Panc1 (cell line): ENCODE data around the gene CXCR5. TPM values are rescaled to one million over a fixed set of nuclear protein-coding genes. Genes with fewer than 3 reads are reported as not detected.

Experiments used
- ATAC-seq: fragments of 200-7000 bp; cut with Tn5 transposase; 2 replicates; pipeline ENCODE4 v1.9.1; 2020; ENCODE audit warnings: mild to moderate bottlenecking, moderate library complexity
- BruUV-seq: library from RNA; stranded (reverse); fragments of 400-500 nt; replicated peaks from 2 replicates; lab custom pipeline; 2021; lab: Mats Ljungman, UMichigan
- CTCF ChIA-PET: fragments of 300-600 bp; sonication (Branson Sonifier 250); formaldehyde crosslinking; loops from one replicate; lab custom pipeline; 2022; ENCODE audit warnings: antibody characterized with exemption; lab: Charles Lee
- POLR2A ChIA-PET: fragments of 300-600 bp; sonication (Branson Sonifier 250); formaldehyde crosslinking; loops from one replicate; lab custom pipeline; 2022; ENCODE audit warnings: antibody characterized with exemption; lab: Charles Lee
- DNase-seq: peaks from one replicate; pipeline ENCODE4 v3.0.0-alpha.2; 2010; ENCODE audit warnings: low read depth, low spot score
- H3K27ac ChIP-seq: 2 replicates; pipeline ENCODE4 v1.5.1; 2011; ENCODE audit warnings: mild to moderate bottlenecking, low read length, inconsistent platforms
- H3K27me3 ChIP-seq: fragments of 200-500 bp; sonication (Bioruptor generic); 2 replicates; pipeline ENCODE4 v1.6.0; 2014; ENCODE audit warnings: low read length, inconsistent platforms; ENCODE audit not compliant: control insufficient read depth, insufficient read depth
- H3K36me3 ChIP-seq: fragments of 200-500 bp; sonication (Bioruptor generic); 2 replicates; pipeline ENCODE4 v1.5.1; 2014; ENCODE audit warnings: inconsistent platforms, mild to moderate bottlenecking, low read length, moderate library complexity; ENCODE audit not compliant: control insufficient read depth, insufficient read depth
- H3K4me1 ChIP-seq: 2 replicates; pipeline ENCODE4 v1.5.1; 2011; ENCODE audit warnings: inconsistent platforms, mild to moderate bottlenecking, low read length, moderate library complexity; ENCODE audit not compliant: control insufficient read depth, insufficient read depth
- H3K4me3 ChIP-seq, 2 experiments: 2 replicates each; pipeline ENCODE4 v1.5.1; 2011 to 2012; ENCODE audit warnings: low read depth in 2 of 2, low read length in 2 of 2, mild to moderate bottlenecking in 2 of 2, inconsistent platforms in 1 of 2, moderate library complexity in 1 of 2
- H3K9me3 ChIP-seq: fragments of 200-500 bp; sonication (Bioruptor generic); 2 replicates; pipeline ENCODE4 v1.5.1; 2014; ENCODE audit warnings: low read depth, mild to moderate bottlenecking, inconsistent platforms, low read length, moderate library complexity; ENCODE audit not compliant: control insufficient read depth, insufficient read depth
- CTCF ChIP-seq: fragments of 450-650 bp; IDR thresholded peaks from 2 replicates; pipeline ENCODE4 v1.5.1; 2017; ENCODE audit warnings: mild to moderate bottlenecking
- POLR2AphosphoS5 ChIP-seq: IDR thresholded peaks from 2 replicates; pipeline ENCODE4 v1.6.1; 2012; ENCODE audit warnings: mild to moderate bottlenecking, low read depth, low read length, moderate library complexity
- REST ChIP-seq, 2 experiments: IDR thresholded peaks; 2 replicates each; pipeline ENCODE4 v1.6.1; 2011 to 2012; ENCODE audit warnings: low read depth in 2 of 2, control low read depth in 1 of 2, low read length in 1 of 2, mild to moderate bottlenecking in 1 of 2, moderate library complexity in 1 of 2; ENCODE audit not compliant: insufficient read depth in 1 of 2
- SIN3A ChIP-seq: IDR thresholded peaks from 2 replicates; pipeline ENCODE4 v1.6.1; 2012; ENCODE audit warnings: low read depth, mild to moderate bottlenecking, low read length, moderate library complexity, borderline replicate concordance; ENCODE audit not compliant: insufficient read depth
- TCF7L2 ChIP-seq: IDR thresholded peaks from 2 replicates; pipeline ENCODE4 v1.6.1; 2011; ENCODE audit warnings: mild to moderate bottlenecking, low read depth, low read length, inconsistent platforms
- in situ Hi-C: cut with HindIII; loops from 2 replicates; pipeline ENCODE4 v1.10.0; 2016; ENCODE audit warnings: low sequenced_read_pairs, low pct_unique_long_range_greater_than_20kb
- intact Hi-C: fragments of 100-400 bp; cut with micrococcal nuclease; formaldehyde crosslinking; loops from one replicate; pipeline ENCODE4 v1.10.0; 2022; ENCODE audit not compliant: unreplicated experiment
- total RNA-seq: library from RNA; stranded (reverse); gene quantifications from one replicate; pipeline ENCODE4 v1.2.1, GENCODE V29; 2021; ENCODE audit not compliant: unreplicated experiment

The CXCR5 gene
- total RNA-seq, 1 experiment from 2014 or later = not detected

GRCh38 chr11:118928101-118928869 lies 44.6 kb downstream of the CXCR5 start:
- DNase-seq = peak; percentile 97
- H3K9me3 ChIP-seq = no peaks in the 10 kb centered on the region
- no TSS peak for BruUV-seq
- no peak for TF ChIP-seq SIN3A
- TF ChIP-seq CTCF = peak; percentile 99
- peak; percentile 28 to 58; a peak in 2 of 4 replicates for TF ChIP-seq REST (IDR thresholded peaks at IDR 0.05; ENCODE audit: insufficient read depth in 1 of 2, low read depth in 2 of 2, low read length in 1 of 2)
- ChIA-PET CTCF (interaction anchor here (0.6 to 1.4 kb wide), 5 partner anchors 19 to 242 kb away, joined by 4 to 6 read pairs (median 5); no protein-coding TSS in a partner anchor), POLR2A (interaction anchor here (0.6 kb wide), 1 partner anchor 17 kb away, joined by 3 read pairs; no protein-coding TSS in a partner anchor)
- peak overlapping the region; percentile 68 to 72 for H3K4me3 ChIP-seq
- no peaks in the 10 kb centered on the region for H3K27me3 ChIP-seq
- H3K4me1 ChIP-seq = peaks cover 25% of the 10 kb centered on the region
- peak overlapping the region; percentile 97 for H3K27ac ChIP-seq
- no peaks in the 10 kb centered on the region for H3K36me3 ChIP-seq
- intact Hi-C loops = loop anchor here (1.0 kb wide), 1 partner anchor 21 kb away; no protein-coding TSS in a partner anchor
- in situ Hi-C loops = no loop called here
- ATAC-seq = peak; percentile 76

GRCh38 chr11:118928870-118929500 lies 45.3 kb downstream of the CXCR5 start:
- ATAC-seq (peak; percentile 37), DNase-seq (no peak)
- H3K4me3 ChIP-seq = peak overlapping the region; percentile 68 to 72
- peak overlapping the region; percentile 97 for H3K27ac ChIP-seq
- no TSS peak for BruUV-seq
- no peaks in the 10 kb centered on the region for H3K27me3 ChIP-seq
- H3K36me3 ChIP-seq = no peaks in the 10 kb centered on the region
- intact Hi-C loops = loop anchor here (1.0 kb wide), 1 partner anchor 22 kb away; no protein-coding TSS in a partner anchor
- ChIA-PET CTCF (interaction anchor here (0.7 to 1.4 kb wide), 4 partner anchors 20 to 239 kb away, joined by 4 to 9 read pairs (median 6); no protein-coding TSS in a partner anchor), POLR2A (interaction anchor here (0.6 kb wide), 1 partner anchor 18 kb away, joined by 3 read pairs; no protein-coding TSS in a partner anchor)
- TF ChIP-seq REST (IDR thresholded peaks at IDR 0.05; ENCODE audit: insufficient read depth in 1 of 2, low read depth in 2 of 2, low read length in 1 of 2) (no peak), CTCF (no peak), SIN3A (no peak), POLR2AphosphoS5 (no peak), TCF7L2 (no peak)
- in situ Hi-C loops = no loop called here
- no peaks in the 10 kb centered on the region for H3K9me3 ChIP-seq
- peaks cover 25% of the 10 kb centered on the region for H3K4me1 ChIP-seq
